SK-N-SH (cell line): ENCODE data around the gene C16orf96.

Experiments
- CHD2 ChIP-seq: fragments of 150-350 bp; IDR thresholded peaks from 2 replicates; pipeline ENCODE4 v1.6.1; 2018; ENCODE audit warnings: low read length; ENCODE audit not compliant: partially characterized antibody
- CTCF ChIP-seq: fragments of 200-600 bp; sonication (generic); IDR thresholded peaks from 2 replicates; pipeline ENCODE4 v1.6.1; 2017; ENCODE audit warnings: antibody characterized with exemption, mild to moderate bottlenecking, moderate library complexity
- GABPA ChIP-seq: IDR thresholded peaks from 2 replicates; pipeline ENCODE4 v1.4.0; 2012; ENCODE audit warnings: low read depth, mild to moderate bottlenecking
- MAX ChIP-seq: IDR thresholded peaks from 2 replicates; pipeline ENCODE4 v1.4.0; 2012; ENCODE audit warnings: low read depth
- POLR2AphosphoS5 ChIP-seq: IDR thresholded peaks from 2 replicates; pipeline ENCODE4 v1.6.1; 2012; ENCODE audit warnings: low read depth, low read length
- REST ChIP-seq: IDR thresholded peaks from 2 replicates; pipeline ENCODE4 v1.6.1; 2012; ENCODE audit warnings: mild to moderate bottlenecking, low read depth, low read length, moderate library complexity
- SIN3A ChIP-seq: IDR thresholded peaks from 2 replicates; pipeline ENCODE4 v1.6.1; 2012; ENCODE audit warnings: low read depth, mild to moderate bottlenecking, low read length, moderate library complexity, borderline replicate concordance
- TAF1 ChIP-seq: IDR thresholded peaks from 2 replicates; pipeline ENCODE4 v1.6.1; 2012; ENCODE audit warnings: low read depth, mild to moderate bottlenecking, low read length, moderate library complexity, borderline replicate concordance
- USF2 ChIP-seq: fragments of 150-350 bp; IDR thresholded peaks from 2 replicates; pipeline ENCODE4 v1.6.1; 2017; ENCODE audit warnings: antibody characterized with exemption, low read length, low read depth, borderline replicate concordance
- ZBTB33 ChIP-seq: IDR thresholded peaks from 2 replicates; pipeline ENCODE4 v1.4.0; 2012; ENCODE audit warnings: low read depth, borderline replicate concordance

GRCh38 chr16:4603624-4604170, 47.6 kb downstream of the C16orf96 start:
- TF ChIP-seq CTCF (no peak), MAX (no peak), REST (no peak), USF2 (no peak), POLR2AphosphoS5 (no peak), SIN3A (no peak), GABPA (no peak), ZBTB33 (no peak), CHD2 (no peak), TAF1 (no peak)
